Panc1 (cell line): ENCODE data around the gene GJB3. TPM values are rescaled to one million over a fixed set of nuclear protein-coding genes. Genes with fewer than 3 reads are reported as not detected.

Experiments
- ATAC-seq: fragments of 200-7000 bp; cut with Tn5 transposase; 2 replicates; pipeline ENCODE4 v1.9.1; 2020; ENCODE audit warnings: mild to moderate bottlenecking, moderate library complexity
- BruUV-seq: library from RNA; stranded (reverse); fragments of 400-500 nt; replicated peaks from 2 replicates; lab custom pipeline; 2021; lab: Mats Ljungman, UMichigan
- CTCF ChIA-PET: fragments of 300-600 bp; sonication (Branson Sonifier 250); formaldehyde crosslinking; loops from one replicate; lab custom pipeline; 2022; ENCODE audit warnings: antibody characterized with exemption; lab: Charles Lee
- POLR2A ChIA-PET: fragments of 300-600 bp; sonication (Branson Sonifier 250); formaldehyde crosslinking; loops from one replicate; lab custom pipeline; 2022; ENCODE audit warnings: antibody characterized with exemption; lab: Charles Lee
- DNase-seq: peaks from one replicate; pipeline ENCODE4 v3.0.0-alpha.2; 2010; ENCODE audit warnings: low read depth, low spot score
- H3K27ac ChIP-seq: 2 replicates; pipeline ENCODE4 v1.5.1; 2011; ENCODE audit warnings: mild to moderate bottlenecking, low read length, inconsistent platforms
- H3K27me3 ChIP-seq: fragments of 200-500 bp; sonication (Bioruptor generic); 2 replicates; pipeline ENCODE4 v1.6.0; 2014; ENCODE audit warnings: low read length, inconsistent platforms; ENCODE audit not compliant: control insufficient read depth, insufficient read depth
- H3K36me3 ChIP-seq: fragments of 200-500 bp; sonication (Bioruptor generic); 2 replicates; pipeline ENCODE4 v1.5.1; 2014; ENCODE audit warnings: inconsistent platforms, mild to moderate bottlenecking, low read length, moderate library complexity; ENCODE audit not compliant: control insufficient read depth, insufficient read depth
- H3K4me1 ChIP-seq: 2 replicates; pipeline ENCODE4 v1.5.1; 2011; ENCODE audit warnings: inconsistent platforms, mild to moderate bottlenecking, low read length, moderate library complexity; ENCODE audit not compliant: control insufficient read depth, insufficient read depth
- H3K4me3 ChIP-seq, 2 experiments: 2 replicates each; pipeline ENCODE4 v1.5.1; 2011 to 2012; ENCODE audit warnings: low read depth in 2 of 2, low read length in 2 of 2, mild to moderate bottlenecking in 2 of 2, inconsistent platforms in 1 of 2, moderate library complexity in 1 of 2
- H3K9me3 ChIP-seq: fragments of 200-500 bp; sonication (Bioruptor generic); 2 replicates; pipeline ENCODE4 v1.5.1; 2014; ENCODE audit warnings: low read depth, mild to moderate bottlenecking, inconsistent platforms, low read length, moderate library complexity; ENCODE audit not compliant: control insufficient read depth, insufficient read depth
- CTCF ChIP-seq: fragments of 450-650 bp; IDR thresholded peaks from 2 replicates; pipeline ENCODE4 v1.5.1; 2017; ENCODE audit warnings: mild to moderate bottlenecking
- POLR2AphosphoS5 ChIP-seq: IDR thresholded peaks from 2 replicates; pipeline ENCODE4 v1.6.1; 2012; ENCODE audit warnings: mild to moderate bottlenecking, low read depth, low read length, moderate library complexity
- REST ChIP-seq, 2 experiments: IDR thresholded peaks; 2 replicates each; pipeline ENCODE4 v1.6.1; 2011 to 2012; ENCODE audit warnings: low read depth in 2 of 2, control low read depth in 1 of 2, low read length in 1 of 2, mild to moderate bottlenecking in 1 of 2, moderate library complexity in 1 of 2; ENCODE audit not compliant: insufficient read depth in 1 of 2
- SIN3A ChIP-seq: IDR thresholded peaks from 2 replicates; pipeline ENCODE4 v1.6.1; 2012; ENCODE audit warnings: low read depth, mild to moderate bottlenecking, low read length, moderate library complexity, borderline replicate concordance; ENCODE audit not compliant: insufficient read depth
- TCF7L2 ChIP-seq: IDR thresholded peaks from 2 replicates; pipeline ENCODE4 v1.6.1; 2011; ENCODE audit warnings: mild to moderate bottlenecking, low read depth, low read length, inconsistent platforms
- in situ Hi-C: cut with HindIII; loops from 2 replicates; pipeline ENCODE4 v1.10.0; 2016; ENCODE audit warnings: low sequenced_read_pairs, low pct_unique_long_range_greater_than_20kb
- intact Hi-C: fragments of 100-400 bp; cut with micrococcal nuclease; formaldehyde crosslinking; loops from one replicate; pipeline ENCODE4 v1.10.0; 2022; ENCODE audit not compliant: unreplicated experiment
- total RNA-seq: library from RNA; stranded (reverse); gene quantifications from one replicate; pipeline ENCODE4 v1.2.1, GENCODE V29; 2021; ENCODE audit not compliant: unreplicated experiment

GJB3 gene
- total RNA-seq, 1 experiment from 2014 or later = 0.15 TPM

- intact Hi-C loops = loop anchor here (10.0 kb wide), 3 partner anchors 283 to 1013 kb away; no protein-coding TSS in a partner anchor
- POLR2A ChIA-PET = no interaction called here
- CTCF ChIA-PET = no interaction called here
Measured at GRCh38 chr1:34747638-34747941, 33.4 kb upstream of the GJB3 start.

GRCh38 chr1:34749992-34750391 is 31.0 kb upstream of the GJB3 start:
- in situ Hi-C loops = no loop called here
- DNase-seq (no peak), ATAC-seq (no peak)
- no peak overlapping the region for H3K4me3 ChIP-seq
- no peaks in the 10 kb centered on the region for H3K36me3 ChIP-seq
- H3K27me3 ChIP-seq = no peaks in the 10 kb centered on the region
- H3K27ac ChIP-seq = no peak overlapping the region
- ChIA-PET POLR2A (no interaction called here), CTCF (no interaction called here)
- intact Hi-C loops = loop anchor here (10.0 kb wide), 3 partner anchors 285 to 1015 kb away; no protein-coding TSS in a partner anchor
- no peaks in the 10 kb centered on the region for H3K9me3 ChIP-seq
- no peaks in the 10 kb centered on the region for H3K4me1 ChIP-seq
- no TSS peak for BruUV-seq
- TF ChIP-seq REST (IDR thresholded peaks at IDR 0.05; ENCODE audit: insufficient read depth in 1 of 2, low read depth in 2 of 2, low read length in 1 of 2) = no peak
- TF ChIP-seq SIN3A = no peak
- TF ChIP-seq TCF7L2 = no peak
- TF ChIP-seq POLR2AphosphoS5 = no peak
- TF ChIP-seq CTCF = no peak

More at GRCh38 chr1:34747638-34747941, 33.4 kb upstream of the GJB3 start:
- Histone ChIP-seq H3K4me3 (no peak overlapping the region), H3K4me1 (no peaks in the 10 kb centered on the region), H3K27me3 (no peaks in the 10 kb centered on the region), H3K27ac (no peak overlapping the region), H3K36me3 (no peaks in the 10 kb centered on the region), H3K9me3 (no peaks in the 10 kb centered on the region)
- TF ChIP-seq SIN3A (no peak), CTCF (no peak), REST (IDR thresholded peaks at IDR 0.05; ENCODE audit: insufficient read depth in 1 of 2, low read depth in 2 of 2, low read length in 1 of 2) (no peak), POLR2AphosphoS5 (no peak), TCF7L2 (no peak)
- ATAC-seq (no peak), DNase-seq (no peak)
- in situ Hi-C loops = no loop called here
- no TSS peak for BruUV-seq
